H1 (cell line): ENCODE results near the gene C10orf95. TPM values are rescaled to one million over a fixed set of nuclear protein-coding genes. Genes with fewer than 3 reads are reported as not detected.

ENCODE experiments used
- CTCF ChIP-seq, 3 experiments: IDR thresholded peaks; 1 replicate in 2 of 3; 2 replicates in 1 of 3; pipeline versions ENCODE4 v1.5.1 to v1.6.1; 2011; ENCODE audit warnings: low read length in 3 of 3, mild to moderate bottlenecking in 3 of 3, inconsistent platforms in 2 of 3, low read depth in 1 of 3, moderate library complexity in 1 of 3; ENCODE audit not compliant: insufficient read depth in 1 of 3; ENCODE audit errors: control extremely low read depth in 1 of 3
- POLR2A ChIP-seq, 2 experiments: IDR thresholded peaks; 1 replicate in 1 of 2; 2 replicates in 1 of 2; pipeline ENCODE4 v1.6.1; 2011; ENCODE audit warnings: low read depth in 2 of 2, low read length in 2 of 2, mild to moderate bottlenecking in 2 of 2; ENCODE audit errors: control extremely low read depth in 1 of 2
- RBBP5 ChIP-seq: IDR thresholded peaks from 2 replicates; pipeline ENCODE4 v1.7.1; 2012; ENCODE audit warnings: low read depth, mild to moderate bottlenecking, inconsistent platforms, low read length, moderate library complexity, borderline replicate concordance
- TAF1 ChIP-seq: IDR thresholded peaks from 2 replicates; pipeline ENCODE4 v1.6.1; 2011; ENCODE audit warnings: mild to moderate bottlenecking, low read depth, low read length
- polyA plus RNA-seq, 7 experiments: library from polyadenylated mRNA; depleted of rRNA in 3 of 7; stranded (reverse) in 5 of 7; unstranded in 2 of 7; fragments of >200 nt in 5 of 7; fragments of 200-250 nt in 2 of 7; gene quantifications; 1 replicate in 5 of 7; 2 replicates in 1 of 7; 4 replicates in 1 of 7; pipeline versions ENCODE4 v1.2.1 to v1.2.3, GENCODE V29; 2011 to 2013; ENCODE audit warnings: missing spikeins in 2 of 7, mixed read lengths in 2 of 7
- total RNA-seq: library from RNA; stranded (reverse); fragmentation: NEBNext Ultra II Directional; extraction: Animal tissue kit (Norgen Biotek cat#: 25700); gene quantifications from 2 replicates; pipeline ENCODE4 v1.2.1, GENCODE V29; 2021

Gene C10orf95
- total and polyA plus RNA-seq, 2 of the 8 experiments (the other 6 are each of a cell fraction or from before 2014, with no cell fraction given) = 0.34 to 0.48 TPM

- TF ChIP-seq CTCF (IDR thresholded peaks at IDR 0.05; ENCODE audit: control extremely low read depth in 1 of 3, insufficient read depth in 1 of 3, low read depth in 1 of 3, low read length in 3 of 3) (no peak), POLR2A (IDR thresholded peaks at IDR 0.05; ENCODE audit: control extremely low read depth in 1 of 2, low read depth in 2 of 2, low read length in 2 of 2) (no peak), TAF1 (no peak), RBBP5 (no peak)
These were observed 19.5 kb upstream of the C10orf95 start (continued) for GRCh38 chr10:102470579-102471546.
